ENCODE measurements around the gene DEK.

GRCh38 chr6:18245079-18245478 is 19.3 kb downstream of the DEK start:
- TF ChIP-seq CTCF (IDR thresholded peaks at IDR 0.05; ENCODE audit: low read depth, low read length, poor library complexity, severe bottlenecking) (no peak), EZH2phosphoT487 (IDR thresholded peaks at IDR 0.05; ENCODE audit: borderline replicate concordance, low read length) (no peak)

Data from DOHH2 (cell line).